Measurements from ENCODE around the gene NR3C1. TPM values are rescaled to one million over a fixed set of nuclear protein-coding genes. Genes with fewer than 3 reads are reported as not detected.

The NR3C1 gene
- total RNA-seq, 1 donor from 2014 or later, result 2.3 TPM

DNA sequence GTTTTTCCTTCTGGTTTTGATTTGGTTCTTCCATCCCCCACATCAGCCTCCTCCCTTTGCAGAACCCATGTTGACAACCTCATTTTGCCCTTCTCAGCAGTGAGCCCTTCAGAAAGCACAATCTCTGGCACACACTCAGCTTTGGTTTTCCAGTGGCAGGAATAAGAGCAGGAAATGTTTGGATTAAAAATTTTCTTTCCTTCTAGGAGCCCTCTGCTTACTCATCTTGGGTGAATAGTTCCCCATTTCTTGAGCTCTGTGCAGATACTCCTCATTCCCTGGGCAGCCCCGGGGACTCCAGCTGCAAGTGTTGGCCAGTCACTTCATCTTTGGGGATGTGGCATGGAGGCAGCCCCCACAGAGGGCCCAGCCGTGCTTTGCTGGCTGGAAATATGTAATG lies 170.5 kb downstream of the NR3C1 start:
- H3K4me3 Mint-ChIP-seq (ENCODE audit: unreplicated experiment), result no peak overlapping the region
- H3K27ac Mint-ChIP-seq (ENCODE audit: unreplicated experiment), result no peak overlapping the region
- no peaks in the 10 kb centered on the region for H3K27me3 Mint-ChIP-seq (ENCODE audit: unreplicated experiment)
- peaks cover 18% of the 10 kb centered on the region for H3K4me1 Mint-ChIP-seq (ENCODE audit: low read depth, unreplicated experiment)
- no peak for TF ChIP-seq CTCF (IDR thresholded peaks at IDR 0.05; ENCODE audit: partially characterized antibody, unreplicated experiment)
- DNase-seq, result no peak
- peaks cover 5% of the 10 kb centered on the region for H3K36me3 Mint-ChIP-seq (ENCODE audit: unreplicated experiment)
- H3K9me3 Mint-ChIP-seq (ENCODE audit: unreplicated experiment), result peaks cover 2% of the 10 kb centered on the region

- Mint-ChIP-seq H3K9me3 (ENCODE audit: unreplicated experiment) (peaks cover 2% of the 10 kb centered on the region), H3K27me3 (ENCODE audit: unreplicated experiment) (no peaks in the 10 kb centered on the region), H3K27ac (ENCODE audit: unreplicated experiment) (no peak overlapping the region), H3K4me1 (ENCODE audit: low read depth, unreplicated experiment) (peaks cover 18% of the 10 kb centered on the region), H3K4me3 (ENCODE audit: unreplicated experiment) (no peak overlapping the region), H3K36me3 (ENCODE audit: unreplicated experiment) (no peaks in the 10 kb centered on the region)
- DNase-seq, result no peak
- TF ChIP-seq CTCF (IDR thresholded peaks at IDR 0.05; ENCODE audit: partially characterized antibody, unreplicated experiment), result no peak
Measured at GRCh38 chr5:143231973-143232812, 171.3 kb downstream of the NR3C1 start.

DNA sequence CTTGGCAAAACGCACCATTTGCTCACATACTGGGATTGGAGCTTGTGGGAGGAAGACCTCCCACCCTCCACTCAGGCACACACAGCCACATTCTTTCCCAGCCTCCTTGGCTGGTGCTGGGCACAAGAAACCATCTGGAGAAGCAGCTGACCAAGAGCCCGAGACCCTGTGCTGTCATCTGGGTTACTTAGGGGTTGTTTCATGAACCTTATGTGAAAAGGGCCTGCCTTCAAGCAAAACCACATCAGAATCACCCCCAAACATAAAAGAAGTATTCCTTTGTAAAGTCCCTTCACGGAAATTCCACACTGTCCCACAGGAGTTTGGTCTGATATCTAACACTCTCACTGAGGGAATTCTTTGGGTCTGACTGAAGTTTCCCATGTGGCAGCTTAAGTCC lies 172.1 kb downstream of the NR3C1 start:
- Mint-ChIP-seq H3K27me3 (ENCODE audit: unreplicated experiment) (no peaks in the 10 kb centered on the region), H3K4me1 (ENCODE audit: low read depth, unreplicated experiment) (peaks cover 14% of the 10 kb centered on the region)

GRCh38 chr5:143230676-143230996 lies 172.8 kb downstream of the NR3C1 start:
- H3K4me1 Mint-ChIP-seq (ENCODE audit: low read depth, unreplicated experiment), result peaks cover 13% of the 10 kb centered on the region
- H3K4me3 Mint-ChIP-seq (ENCODE audit: unreplicated experiment), result no peak overlapping the region
- no peaks in the 10 kb centered on the region for H3K27me3 Mint-ChIP-seq (ENCODE audit: unreplicated experiment)
- no peak overlapping the region for H3K27ac Mint-ChIP-seq (ENCODE audit: unreplicated experiment)
- no peak for TF ChIP-seq CTCF (IDR thresholded peaks at IDR 0.05; ENCODE audit: partially characterized antibody, unreplicated experiment)
- no peaks in the 10 kb centered on the region for H3K36me3 Mint-ChIP-seq (ENCODE audit: unreplicated experiment)
- no peak for DNase-seq
- H3K9me3 Mint-ChIP-seq (ENCODE audit: unreplicated experiment), result peaks cover 2% of the 10 kb centered on the region

More for the DNA sequence above, 172.1 kb downstream of the NR3C1 start:
- no peak for TF ChIP-seq CTCF (IDR thresholded peaks at IDR 0.05; ENCODE audit: partially characterized antibody, unreplicated experiment)
- Mint-ChIP-seq H3K4me3 (ENCODE audit: unreplicated experiment) (no peak overlapping the region), H3K36me3 (ENCODE audit: unreplicated experiment) (no peaks in the 10 kb centered on the region), H3K27ac (ENCODE audit: unreplicated experiment) (no peak overlapping the region), H3K9me3 (ENCODE audit: unreplicated experiment) (peaks cover 2% of the 10 kb centered on the region)
- DNase-seq, result no peak

GRCh38 chr5:143229896-143230675 lies 173.4 kb downstream of the NR3C1 start:
- no peaks in the 10 kb centered on the region for H3K36me3 Mint-ChIP-seq (ENCODE audit: unreplicated experiment)

More at GRCh38 chr5:143229896-143230675, 173.4 kb downstream of the NR3C1 start:
- H3K9me3 Mint-ChIP-seq (ENCODE audit: unreplicated experiment), result peaks cover 2% of the 10 kb centered on the region
- peaks cover 13% of the 10 kb centered on the region for H3K4me1 Mint-ChIP-seq (ENCODE audit: low read depth, unreplicated experiment)
- DNase-seq, result no peak
- TF ChIP-seq CTCF (IDR thresholded peaks at IDR 0.05; ENCODE audit: partially characterized antibody, unreplicated experiment), result no peak
- H3K4me3 Mint-ChIP-seq (ENCODE audit: unreplicated experiment), result no peak overlapping the region
- no peaks in the 10 kb centered on the region for H3K27me3 Mint-ChIP-seq (ENCODE audit: unreplicated experiment)
- no peak overlapping the region for H3K27ac Mint-ChIP-seq (ENCODE audit: unreplicated experiment)

All from glutamatergic neuron (in vitro differentiated cells).